ENCODE data around the gene FOXO4.
"Not testable (repeated sequence)": the region's sequence is repeated elsewhere in the genome, so short reads cannot be mapped to it uniquely, and the experiment has no call there.

The FOXO4 gene, protein sequence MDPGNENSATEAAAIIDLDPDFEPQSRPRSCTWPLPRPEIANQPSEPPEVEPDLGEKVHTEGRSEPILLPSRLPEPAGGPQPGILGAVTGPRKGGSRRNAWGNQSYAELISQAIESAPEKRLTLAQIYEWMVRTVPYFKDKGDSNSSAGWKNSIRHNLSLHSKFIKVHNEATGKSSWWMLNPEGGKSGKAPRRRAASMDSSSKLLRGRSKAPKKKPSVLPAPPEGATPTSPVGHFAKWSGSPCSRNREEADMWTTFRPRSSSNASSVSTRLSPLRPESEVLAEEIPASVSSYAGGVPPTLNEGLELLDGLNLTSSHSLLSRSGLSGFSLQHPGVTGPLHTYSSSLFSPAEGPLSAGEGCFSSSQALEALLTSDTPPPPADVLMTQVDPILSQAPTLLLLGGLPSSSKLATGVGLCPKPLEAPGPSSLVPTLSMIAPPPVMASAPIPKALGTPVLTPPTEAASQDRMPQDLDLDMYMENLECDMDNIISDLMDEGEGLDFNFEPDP

DNA sequence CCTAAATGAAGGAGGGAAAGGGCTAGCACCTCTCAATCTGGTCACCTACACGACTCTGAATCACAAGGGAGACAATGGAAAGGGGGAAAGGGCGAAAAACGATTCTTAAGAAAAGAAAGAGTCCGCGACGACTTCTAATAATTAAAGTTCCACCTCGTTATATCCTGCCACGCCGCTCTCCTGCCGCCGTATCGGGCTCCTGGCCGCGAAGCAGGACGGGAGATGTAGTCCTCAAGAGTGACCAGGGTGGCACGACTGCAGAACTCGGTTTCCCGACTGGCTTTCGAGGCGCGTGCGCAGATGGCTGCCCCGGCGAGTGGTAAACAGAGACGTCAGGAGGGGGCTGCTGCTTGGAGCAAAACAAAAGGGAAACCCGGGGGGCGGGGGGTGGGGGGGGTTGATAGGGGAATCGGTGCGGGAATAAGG is at the start of gene FOXO4:
Gene FOXO4 (plus strand): TSS at position 297 of the 426 bp plus-strand sequence. CDS start 678 bp downstream, outside the sequence.
- peak; percentile 88 to 89 for DNase-seq

DNA sequence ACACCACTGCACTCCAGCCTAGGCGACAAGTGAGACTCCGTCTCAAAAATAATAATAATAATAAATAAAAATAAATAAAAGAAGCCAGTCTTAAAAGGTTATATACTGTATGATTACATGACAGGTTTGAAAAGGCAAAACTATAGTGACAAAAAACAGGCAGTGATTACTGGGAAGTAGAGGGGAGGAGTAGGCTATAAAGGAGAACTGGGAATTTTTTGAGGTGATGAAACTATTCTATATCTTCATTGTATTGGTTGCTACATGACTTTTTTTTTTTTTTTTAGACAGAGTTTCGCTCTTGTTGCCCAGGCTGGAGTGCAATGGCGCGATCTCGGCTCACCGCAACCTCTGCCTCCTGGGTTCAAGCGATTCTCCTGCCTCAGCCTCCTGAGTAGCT is 47.8 kb upstream of the FOXO4 start:
- DNase-seq, result not testable (repeated sequence)

DNA sequence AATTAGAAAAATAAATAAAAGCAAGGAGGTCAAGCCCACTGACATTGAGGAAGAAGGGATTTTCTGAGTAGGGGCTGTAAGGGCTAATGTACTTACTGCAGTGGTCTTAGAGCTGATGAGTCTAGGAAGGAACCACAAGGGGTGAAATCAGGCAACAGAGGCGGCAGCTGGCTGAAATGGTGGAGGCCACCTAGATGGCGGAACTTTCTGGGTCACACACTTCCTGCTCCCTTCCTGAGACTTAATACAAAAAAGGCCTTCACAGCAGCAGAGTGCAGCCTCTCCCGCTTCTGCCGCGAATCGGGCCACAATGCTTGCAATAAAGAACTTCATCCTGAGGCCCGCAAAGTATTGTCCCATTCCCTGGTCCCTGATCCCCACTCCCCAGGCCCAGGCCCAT is 42.9 kb upstream of the FOXO4 start:
- DNase-seq, result no peak

- DNase-seq, result peak in 1 of 2 experiments; percentile 31
Observed at GRCh38 chrX:71053217-71053621, 42.4 kb upstream of the FOXO4 start.

DNA sequence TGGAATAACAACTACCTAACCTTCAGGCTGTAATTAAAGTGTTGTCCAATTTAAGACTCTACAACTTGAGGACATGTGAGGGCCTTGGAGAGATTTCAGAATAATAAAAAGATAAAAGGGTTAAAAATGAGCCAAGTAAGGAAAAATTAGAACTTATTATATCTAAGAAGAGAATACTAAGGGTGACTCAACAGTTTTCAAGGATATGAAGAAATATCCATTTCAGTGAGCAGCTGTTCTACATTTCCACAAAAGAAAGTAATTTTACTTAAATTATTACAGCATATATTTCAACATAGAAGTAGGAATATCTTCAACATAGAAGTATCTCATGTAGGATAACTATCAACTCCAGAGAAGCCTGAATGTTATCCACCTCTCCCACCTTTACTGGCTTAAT is 38.8 kb upstream of the FOXO4 start:
- no peak for DNase-seq

DNA sequence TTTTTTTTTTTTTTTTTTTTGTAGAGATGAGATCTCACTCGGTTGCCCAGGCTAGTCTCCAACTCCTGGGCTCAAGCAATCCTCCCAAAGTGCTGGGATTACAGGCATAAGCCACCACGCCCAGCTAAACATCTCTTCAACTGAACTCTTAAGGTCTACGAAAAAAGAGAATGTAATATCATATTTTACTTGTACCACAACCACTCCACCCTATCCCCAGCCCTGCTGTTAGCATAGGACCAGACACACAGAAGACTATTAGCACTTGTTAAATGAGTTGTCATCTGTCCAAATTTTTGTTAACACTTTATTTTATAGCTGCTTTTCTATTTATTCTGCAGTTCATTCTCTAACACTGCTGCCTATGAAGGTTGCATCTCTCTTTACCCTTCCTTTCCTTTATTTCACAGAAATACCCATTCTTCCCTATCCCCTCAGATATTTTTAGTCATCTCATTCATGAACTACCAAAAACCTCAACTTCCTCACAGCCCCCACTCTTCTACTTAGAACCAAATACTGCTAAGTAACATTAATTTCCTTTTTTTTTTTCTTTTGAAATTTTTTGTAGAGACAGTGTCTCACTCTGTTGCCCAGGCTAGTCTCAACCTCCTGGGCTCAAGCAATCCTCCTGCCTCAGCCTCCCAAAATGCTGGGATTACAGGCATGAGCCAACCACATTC is 37.7 kb upstream of the FOXO4 start:
- no peak for DNase-seq

DNA sequence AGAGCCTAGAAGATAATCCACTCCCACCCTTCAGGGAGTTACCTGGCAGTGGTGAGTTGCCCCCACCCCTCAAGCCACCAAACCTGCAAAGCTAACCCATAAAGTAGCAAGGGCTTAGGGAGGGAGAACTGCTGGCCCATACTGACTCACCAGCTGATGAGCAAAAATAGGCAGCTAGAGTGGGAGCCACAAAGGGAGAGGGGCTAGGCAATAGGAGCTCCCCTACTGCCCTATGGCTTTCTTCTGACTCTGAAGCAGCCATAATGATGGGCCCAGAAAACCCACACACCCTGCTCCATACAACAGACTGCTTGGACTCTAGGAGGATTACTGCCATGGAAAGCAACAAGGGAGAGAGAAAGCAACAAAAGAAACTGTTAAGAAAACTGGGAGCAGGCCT is 35.5 kb upstream of the FOXO4 start:
- no peak for DNase-seq

DNA sequence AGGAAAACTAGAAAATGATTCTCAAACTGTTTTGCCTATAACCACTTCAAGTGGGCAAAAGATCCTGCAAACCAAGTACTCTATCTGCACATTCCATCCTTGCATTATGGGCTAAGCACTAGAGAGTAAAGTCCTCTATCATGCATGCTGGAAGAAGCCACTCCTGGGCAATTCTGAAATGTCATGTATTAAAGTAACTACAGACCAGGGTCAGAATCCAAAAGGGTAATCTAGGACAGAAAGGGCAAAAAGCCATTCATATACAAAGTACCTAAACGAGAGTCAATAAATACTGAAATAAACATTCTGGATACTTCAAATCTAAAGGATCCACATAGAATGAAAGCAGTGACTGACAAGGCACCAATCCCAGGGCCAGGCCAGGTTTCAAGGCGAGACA is 28.6 kb upstream of the FOXO4 start:
- DNase-seq, result no peak

DNA sequence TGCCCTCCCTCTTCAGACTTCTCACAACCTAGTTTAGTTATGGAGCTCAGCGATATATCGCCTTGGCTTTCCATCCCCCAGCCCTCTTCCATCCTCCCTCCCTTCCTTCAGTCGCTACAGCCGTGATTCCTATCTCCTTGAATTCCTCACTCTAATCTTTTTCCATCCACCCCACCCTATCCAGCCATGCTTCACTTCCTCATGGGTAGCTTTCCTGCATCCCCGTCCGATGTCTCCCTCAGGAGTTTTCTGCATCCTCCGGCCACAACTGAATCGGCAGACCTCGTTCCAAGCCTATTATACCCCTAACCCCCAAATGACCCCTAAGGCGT is 28.0 kb upstream of the FOXO4 start:
- no peak for DNase-seq

- peak; percentile 88 to 90 for DNase-seq
Observed at GRCh38 chrX:71068044-71068918, 27.4 kb upstream of the FOXO4 start, which contains the start of gene SNX12. Gene SNX12 (minus strand): TSS chrX:71068334. CDS start chrX:71068306, 28 bp downstream.

DNA sequence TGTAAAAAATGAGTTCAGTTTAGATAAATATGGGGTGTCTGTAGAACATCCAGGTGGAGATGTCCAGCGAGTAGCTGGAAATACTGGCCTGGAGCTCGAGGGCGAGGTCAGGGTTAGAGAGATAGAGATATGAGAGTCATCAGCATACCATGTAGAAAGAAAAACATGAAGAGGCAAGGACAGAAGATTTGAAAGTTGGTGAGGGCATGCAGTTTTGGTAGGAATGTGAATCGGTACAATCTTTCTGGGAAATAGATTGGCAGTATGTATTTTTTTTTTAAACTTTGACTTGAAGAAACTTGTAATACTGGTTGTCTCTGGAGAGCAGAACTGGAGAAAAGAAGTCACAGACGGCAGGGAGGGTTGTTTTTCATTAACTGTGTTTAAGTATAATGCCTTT is 25.1 kb upstream of the FOXO4 start:
- DNase-seq, result no peak

GRCh38 chrX:71081330-71082123 is 14.1 kb upstream of the FOXO4 start:
- no peak for DNase-seq

DNA sequence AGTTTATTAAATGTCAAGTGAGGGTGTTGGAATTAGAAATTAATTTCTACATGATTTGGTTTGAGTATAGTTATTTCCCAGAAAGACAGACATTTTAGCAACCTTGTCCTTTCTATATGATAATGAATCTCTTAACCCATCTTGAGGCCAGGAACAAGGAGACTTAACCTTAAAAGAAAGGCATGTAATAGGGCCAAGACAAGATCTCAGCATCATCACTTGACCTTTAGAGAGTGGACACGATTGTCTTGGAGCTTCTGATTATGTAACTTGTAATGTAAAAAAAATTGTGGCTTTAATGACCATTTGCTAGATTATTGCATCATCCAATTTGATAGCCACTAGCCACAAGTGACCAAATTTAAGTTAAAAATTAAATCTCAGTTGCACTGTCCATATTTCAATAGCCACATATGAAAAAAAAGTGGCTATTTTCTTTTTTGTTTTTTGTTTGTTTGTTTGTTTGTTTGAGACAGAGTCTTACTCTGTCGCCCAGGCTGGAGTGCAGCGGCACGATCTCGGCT is 13.5 kb upstream of the FOXO4 start:
- DNase-seq, result no peak

DNA sequence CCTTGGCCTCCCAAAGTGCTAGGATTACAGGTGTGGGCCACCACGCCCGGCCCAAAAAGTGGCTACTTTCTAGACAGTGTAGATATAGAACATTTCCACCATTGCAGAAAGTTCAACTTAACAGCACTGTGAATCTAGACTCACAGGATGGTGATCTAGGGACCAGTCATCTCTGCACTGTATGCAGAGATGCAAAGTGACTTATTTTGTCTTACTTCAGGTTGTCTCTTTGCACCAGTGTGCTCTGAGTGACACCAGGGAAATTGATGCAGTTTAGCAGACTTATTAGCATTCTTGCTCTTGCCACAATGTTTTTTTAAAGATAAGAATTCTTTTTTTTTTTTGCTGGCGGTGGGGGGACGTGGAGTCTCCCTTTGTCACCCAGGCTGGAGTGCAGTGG is 12.8 kb upstream of the FOXO4 start:
- DNase-seq, result no peak

- no peak for DNase-seq
Observed at GRCh38 chrX:71085900-71086299, 9.8 kb upstream of the FOXO4 start.

- no peak for DNase-seq
Observed at GRCh38 chrX:71091263-71091662, 4.4 kb upstream of the FOXO4 start.

- no peak for DNase-seq
Observed at GRCh38 chrX:71095033-71095432, 618 bp upstream of the FOXO4 start.

GRCh38 chrX:71095981-71096759 is 519 bp downstream of the FOXO4 start:
- no peak for DNase-seq

DNA sequence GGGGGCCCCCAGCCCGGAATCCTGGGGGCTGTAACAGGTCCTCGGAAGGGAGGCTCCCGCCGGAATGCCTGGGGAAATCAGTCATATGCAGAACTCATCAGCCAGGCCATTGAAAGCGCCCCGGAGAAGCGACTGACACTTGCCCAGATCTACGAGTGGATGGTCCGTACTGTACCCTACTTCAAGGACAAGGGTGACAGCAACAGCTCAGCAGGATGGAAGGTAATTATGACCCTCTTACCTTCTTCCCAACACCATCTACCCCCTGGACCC is 1.0 kb downstream of the FOXO4 start:
- DNase-seq, result no peak

DNA sequence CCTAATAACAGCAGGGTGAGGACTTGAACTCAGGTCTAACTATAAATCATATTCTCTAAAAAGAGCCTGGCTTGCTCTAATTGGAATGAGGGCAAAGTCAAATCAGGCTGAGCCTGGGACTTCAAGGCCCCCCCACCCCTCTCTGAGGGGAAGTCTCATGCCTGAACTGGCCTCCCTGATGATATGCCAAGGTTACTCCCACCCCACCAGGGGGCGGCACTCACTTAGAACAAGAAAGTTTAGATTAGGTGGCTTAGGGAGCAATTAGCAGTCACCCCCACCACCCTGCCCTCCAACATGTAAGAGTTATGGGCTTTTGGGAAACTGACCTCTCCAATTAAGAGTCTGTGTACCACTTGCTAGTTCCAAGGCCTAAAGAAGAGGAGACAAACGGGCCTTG is 2.7 kb downstream of the FOXO4 start:
- DNase-seq, result peak; percentile 80 to 84

- no peak for DNase-seq
Observed at GRCh38 chrX:71098951-71099506, 3.4 kb downstream of the FOXO4 start.

Data from activated T-cell treated with anti-CD3 and anti-CD28 coated beads, Interleukin-2, amount 50 U/mL, for 48 hours (primary cell).